Stimulated activated CD8-positive, alpha-beta memory T cell treated with anti-CD3 and anti-CD28 coated beads, Interleukin-7, amount 100 ng/mL, for 48 hours (primary cell): ENCODE results near the gene KIRREL3.

Source experiments
- DNase-seq, 2 donors: peaks; one replicate each; pipeline ENCODE4 v3.0.0-alpha.2; 2020; ENCODE audit warnings: low read depth in 1 of 2; ENCODE audit errors: extremely low read depth in 1 of 2

KIRREL3 gene

DNA sequence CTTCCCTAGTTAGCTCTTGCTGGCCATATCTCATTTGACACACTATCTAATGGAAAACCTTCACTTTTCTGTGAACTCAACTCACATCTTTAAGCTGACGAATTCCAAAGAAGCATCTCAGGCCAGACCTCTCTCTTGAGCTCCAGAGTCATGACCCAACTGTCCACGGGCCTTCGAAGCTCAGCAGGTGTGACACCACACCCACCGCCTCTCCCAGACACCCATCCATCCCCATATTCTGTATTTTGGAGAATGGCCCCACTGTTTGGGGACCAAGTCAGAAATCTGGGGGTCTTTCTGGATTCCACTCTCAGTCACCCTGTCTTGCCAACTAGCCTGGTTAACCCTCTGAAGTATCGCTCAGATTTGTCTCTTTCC is 519.3 kb downstream of the KIRREL3 start:
- DNase-seq: no peak

GRCh38 chr11:126480410-126481302 is 519.9 kb downstream of the KIRREL3 start:
- DNase-seq: peak; percentile 20 to 50

- DNase-seq: no peak
Measured at GRCh38 chr11:126480015-126480409, 520.6 kb downstream of the KIRREL3 start.

DNA sequence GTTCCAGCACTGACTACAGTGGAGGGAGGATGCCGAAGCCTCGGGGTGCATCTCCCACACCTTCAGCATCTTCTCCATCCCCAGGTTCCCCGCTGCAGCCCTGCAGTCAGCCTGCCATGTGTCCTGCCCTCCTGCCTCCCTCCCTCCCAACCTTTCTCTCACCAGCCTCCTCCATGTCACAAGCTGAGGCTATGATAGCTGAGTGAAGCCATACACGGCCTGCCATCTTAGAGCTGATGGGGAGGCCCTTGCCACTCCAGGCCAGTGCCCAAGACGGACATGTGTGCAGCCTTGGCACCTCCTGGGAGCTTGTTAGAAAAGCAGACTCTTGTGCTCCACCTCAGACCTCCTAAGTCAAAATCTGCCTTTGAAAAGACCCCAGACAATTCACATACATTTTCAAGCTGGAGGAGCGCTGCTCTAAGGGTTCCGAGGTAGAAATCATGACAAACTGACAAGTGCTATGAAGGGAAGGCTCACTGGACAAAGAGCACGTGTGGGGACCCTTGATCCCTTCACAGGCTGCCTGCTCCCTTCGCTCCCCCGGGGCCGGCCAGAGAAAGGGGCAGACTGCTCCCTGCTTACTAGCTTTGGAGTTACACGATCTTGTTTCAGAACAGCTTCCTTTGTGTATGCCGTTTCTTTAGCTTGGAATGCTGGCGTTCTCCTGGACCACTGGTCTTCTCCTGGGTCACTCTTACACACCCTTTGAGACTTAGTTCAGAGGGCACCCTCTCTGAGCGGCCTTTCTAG is 521.2 kb downstream of the KIRREL3 start:
- DNase-seq: no peak

GRCh38 chr11:126478466-126478865 is 522.1 kb downstream of the KIRREL3 start:
- DNase-seq: no peak

- peak in 1 of 2 donors; percentile 7 for DNase-seq
Measured at GRCh38 chr11:126477535-126478305, 522.9 kb downstream of the KIRREL3 start.

- no peak for DNase-seq
Measured at GRCh38 chr11:126476977-126477376, 523.6 kb downstream of the KIRREL3 start.

DNA sequence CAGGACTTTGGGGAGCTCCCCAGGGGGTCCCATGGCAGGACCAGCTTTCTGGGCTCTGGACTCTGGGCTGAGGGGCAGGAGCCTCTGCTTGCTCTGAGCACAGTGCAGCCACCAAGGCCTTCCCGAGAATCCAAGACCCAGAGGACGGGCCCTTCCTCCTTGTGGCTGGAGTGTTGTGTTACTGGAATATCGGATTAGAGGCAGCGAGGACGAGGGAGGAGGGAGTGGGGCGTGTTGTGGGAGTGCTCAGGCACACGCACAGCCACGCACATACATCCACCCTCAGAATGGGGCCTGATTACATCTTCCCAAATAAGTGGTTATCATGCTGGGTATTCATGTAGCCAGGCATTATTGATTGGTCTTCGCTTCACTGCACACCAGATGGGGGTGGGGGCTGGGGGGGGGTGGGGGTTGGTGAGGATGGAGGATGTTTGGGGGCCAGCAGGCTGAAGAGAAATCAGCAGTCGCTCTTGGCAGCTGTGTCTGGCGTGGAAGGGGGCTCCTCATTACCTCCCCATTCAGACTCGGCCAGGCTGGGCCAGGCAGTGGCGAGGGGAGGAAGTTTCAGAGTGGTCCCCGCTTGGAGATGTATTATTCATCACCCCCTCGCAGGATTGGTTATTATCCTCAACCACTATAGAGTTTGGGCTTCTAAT is 524.2 kb downstream of the KIRREL3 start:
- DNase-seq: no peak

GRCh38 chr11:126475014-126475991 is 525.3 kb downstream of the KIRREL3 start:
- no peak for DNase-seq

DNA sequence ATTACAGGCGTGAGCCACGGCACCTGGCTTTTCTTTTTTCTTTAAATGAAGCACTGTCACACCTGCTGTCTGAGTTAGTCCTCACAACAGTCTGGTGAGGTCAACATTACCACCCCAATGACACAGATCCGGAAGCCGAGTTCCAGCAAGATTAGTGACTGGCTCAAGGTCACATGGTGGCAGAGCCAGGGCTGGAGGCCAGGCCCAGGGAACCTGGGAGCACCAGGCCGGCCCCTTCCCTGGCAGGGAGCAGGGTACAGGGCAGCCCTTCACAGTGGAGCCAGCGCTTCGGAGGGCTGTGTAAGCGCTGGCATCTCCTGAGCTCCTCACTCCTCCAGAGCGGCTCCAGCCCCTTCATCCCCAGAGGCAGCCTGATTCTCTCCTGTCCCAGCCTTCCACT is 526.4 kb downstream of the KIRREL3 start:
- DNase-seq: no peak

- no peak for DNase-seq
Measured at GRCh38 chr11:126473269-126473668, 527.3 kb downstream of the KIRREL3 start.

DNA sequence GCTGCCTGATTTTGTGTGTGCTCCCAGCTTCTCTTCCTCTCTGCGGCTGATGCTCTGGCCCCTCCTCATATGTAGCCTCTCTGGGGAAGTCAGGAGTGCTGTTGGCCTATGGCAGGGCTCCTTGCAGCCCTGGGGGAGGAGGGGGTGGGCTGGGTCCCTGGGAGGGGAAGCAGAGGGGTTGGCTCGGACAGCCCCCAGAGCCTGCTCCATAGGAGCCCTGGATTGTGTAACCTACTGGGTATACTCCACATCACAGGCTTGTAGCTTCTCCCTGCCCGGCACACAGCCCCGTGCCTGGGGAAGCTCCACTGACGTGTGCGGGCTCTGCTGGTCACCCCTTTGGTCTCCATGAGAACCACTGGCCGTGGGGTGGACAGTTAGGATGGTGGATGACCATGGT is 531.3 kb downstream of the KIRREL3 start:
- DNase-seq: no peak

- DNase-seq: no peak
Measured at GRCh38 chr11:126468102-126468521, 532.5 kb downstream of the KIRREL3 start.

GRCh38 chr11:126467471-126467870 is 533.1 kb downstream of the KIRREL3 start:
- no peak for DNase-seq

DNA sequence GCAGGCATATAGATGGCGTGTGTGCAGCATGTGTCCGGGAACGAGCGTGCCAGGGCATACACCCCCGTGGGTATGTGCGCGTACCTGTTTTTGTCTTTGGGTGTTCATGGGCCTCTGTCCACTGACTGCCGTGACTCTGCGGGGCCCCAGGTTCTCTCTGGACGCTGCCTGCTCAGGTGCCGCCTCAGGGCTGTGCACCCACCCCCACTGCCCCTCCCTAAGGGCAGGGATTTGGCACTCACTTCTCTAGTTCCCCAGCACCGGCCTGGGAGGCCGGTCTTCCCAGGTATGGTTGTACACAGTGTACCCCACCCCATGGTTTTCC is 533.6 kb downstream of the KIRREL3 start:
- no peak for DNase-seq

DNA sequence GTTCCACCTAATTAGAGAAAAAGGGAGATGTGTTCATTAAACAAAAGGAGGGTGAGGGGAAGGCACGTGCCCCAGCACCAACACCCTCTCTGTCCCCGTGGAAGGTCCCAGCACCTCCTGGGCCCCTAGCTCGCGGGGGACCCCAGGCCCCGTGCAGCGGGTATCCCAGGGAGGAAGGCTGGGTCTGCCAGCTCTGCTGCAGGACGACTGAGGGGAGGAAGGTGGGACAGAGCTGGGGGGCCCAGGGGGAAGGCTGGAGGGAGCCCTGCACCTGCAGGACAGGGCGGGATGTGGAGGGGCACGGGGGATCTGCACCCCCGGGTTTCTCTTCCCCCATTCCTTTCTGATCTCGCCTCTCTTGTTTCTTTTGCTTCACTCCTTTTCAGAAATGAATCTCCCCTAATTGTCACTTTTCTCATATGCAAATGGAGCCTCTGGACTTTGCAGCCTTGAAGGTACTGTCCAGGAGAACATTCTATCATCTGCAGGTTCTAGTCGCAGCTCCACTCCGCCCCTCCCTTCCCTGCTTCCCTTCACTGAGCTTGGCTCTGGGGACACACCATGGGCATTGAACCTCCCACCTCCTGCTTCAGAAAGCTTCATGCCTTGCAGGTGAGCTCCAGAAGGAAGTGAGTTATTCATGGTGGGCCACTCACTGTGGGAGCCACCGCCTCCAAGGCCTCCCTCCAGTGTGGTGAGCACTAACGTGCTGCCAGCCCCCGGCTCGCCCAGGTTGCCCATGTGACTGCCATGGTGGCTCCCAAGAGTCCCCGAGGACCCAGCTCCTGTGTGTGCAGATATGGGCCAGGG is 534.1 kb downstream of the KIRREL3 start:
- no peak for DNase-seq

DNA sequence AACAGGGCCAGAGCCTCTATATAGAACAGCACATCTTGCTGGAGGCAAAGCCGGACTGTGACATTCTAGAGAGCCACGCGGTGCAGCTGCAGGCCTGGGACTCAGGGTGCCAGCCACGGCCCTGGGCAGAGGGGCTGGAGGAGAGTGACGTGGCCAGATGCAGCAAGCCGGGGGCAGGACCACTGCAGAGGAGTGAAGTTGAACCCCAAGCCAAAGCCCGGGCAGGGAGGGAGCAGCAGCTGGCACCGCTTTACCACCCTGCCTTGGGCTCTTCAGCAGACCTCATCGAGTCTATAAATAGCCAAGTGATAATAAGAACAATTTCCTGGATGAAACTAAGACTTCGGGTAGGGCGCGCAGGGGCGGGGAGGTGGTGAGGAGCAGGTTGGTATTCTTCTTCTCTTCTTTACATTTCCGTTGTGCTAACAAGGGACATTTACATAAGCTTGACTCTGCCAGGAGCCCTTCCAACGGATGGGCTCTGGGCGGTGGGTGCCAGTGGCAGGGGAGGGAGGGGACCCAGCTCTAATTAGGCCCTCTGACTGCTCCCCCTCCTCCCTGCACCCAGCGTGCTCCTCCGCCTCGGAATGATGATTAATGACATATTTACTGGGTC is 534.9 kb downstream of the KIRREL3 start:
- DNase-seq: no peak

GRCh38 chr11:126464796-126465195 is 535.8 kb downstream of the KIRREL3 start:
- no peak for DNase-seq
